Type B pancreatic cell (in vitro differentiated cells): ENCODE data around the gene NECAB3. TPM values are rescaled to one million over a fixed set of nuclear protein-coding genes. Genes with fewer than 3 reads are reported as not detected.

Experiments
- DNase-seq: peaks from one replicate; pipeline ENCODE4 v3.0.0; 2021; ENCODE audit warnings: mixed read lengths; ENCODE audit not compliant: unreplicated experiment; ENCODE audit errors: extremely low spot score
- H3K27ac Mint-ChIP-seq: 2 replicates; pipeline ENCODE4 v1.8.0; 2021; ENCODE audit warnings: mild to moderate bottlenecking, mixed read lengths
- H3K27me3 Mint-ChIP-seq: 2 replicates; pipeline ENCODE4 v1.8.0; 2021; ENCODE audit warnings: mixed read lengths
- H3K36me3 Mint-ChIP-seq: 2 replicates; pipeline ENCODE4 v1.8.0; 2021; ENCODE audit warnings: mixed read lengths
- H3K4me1 Mint-ChIP-seq: one replicate; pipeline ENCODE4 v1.8.0; 2021; ENCODE audit warnings: mixed read lengths; ENCODE audit not compliant: unreplicated experiment
- H3K4me3 Mint-ChIP-seq: 2 replicates; pipeline ENCODE4 v1.8.0; 2021; ENCODE audit warnings: mild to moderate bottlenecking, mixed read lengths
- H3K9me3 Mint-ChIP-seq: 2 replicates; pipeline ENCODE4 v1.8.0; 2021; ENCODE audit warnings: mixed read lengths
- total RNA-seq: library from RNA; stranded (reverse); gene quantifications from 2 replicates; pipeline ENCODE4 v1.2.1, GENCODE V29; 2021; ENCODE audit warnings: low replicate concordance
- TF ChIP-seq, protein P1 (sequence below): fragments of 200-600 bp; sonication (generic); conservative IDR thresholded peaks from 2 replicates; pipeline ENCODE4 v1.5.0; 2021; ENCODE audit warnings: antibody characterized with exemption, mild to moderate bottlenecking

NECAB3 gene
- total RNA-seq, 1 donor from 2014 or later = 68.2 TPM

DNA sequence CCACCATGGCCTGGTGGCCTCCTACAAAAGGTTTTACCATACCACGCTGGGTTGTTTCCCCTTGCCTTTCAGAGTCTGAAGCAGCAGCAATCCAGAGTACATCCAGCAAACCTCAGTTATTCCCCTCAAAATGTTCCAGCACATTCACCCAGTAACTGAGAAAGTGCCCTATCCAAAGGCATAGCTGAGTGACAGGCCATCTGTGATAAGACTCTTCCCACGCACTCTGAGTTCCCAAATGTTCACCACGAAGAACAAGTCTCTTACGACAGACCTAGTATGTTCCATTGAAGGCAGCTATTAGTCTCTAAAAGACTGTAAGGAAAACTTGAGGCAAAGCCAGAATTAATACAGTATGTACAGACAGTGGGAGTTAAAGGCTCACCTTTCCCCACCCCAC is 43.7 kb downstream of the NECAB3 start:
- Mint-ChIP-seq H3K4me3 (no peak overlapping the region), H3K9me3 (no peaks in the 10 kb centered on the region), H3K4me1 (no peaks in the 10 kb centered on the region), H3K36me3 (peaks cover 60% of the 10 kb centered on the region), H3K27me3 (no peaks in the 10 kb centered on the region), H3K27ac (no peak overlapping the region)
- no peak for DNase-seq
- TF ChIP-seq, protein P1, sequence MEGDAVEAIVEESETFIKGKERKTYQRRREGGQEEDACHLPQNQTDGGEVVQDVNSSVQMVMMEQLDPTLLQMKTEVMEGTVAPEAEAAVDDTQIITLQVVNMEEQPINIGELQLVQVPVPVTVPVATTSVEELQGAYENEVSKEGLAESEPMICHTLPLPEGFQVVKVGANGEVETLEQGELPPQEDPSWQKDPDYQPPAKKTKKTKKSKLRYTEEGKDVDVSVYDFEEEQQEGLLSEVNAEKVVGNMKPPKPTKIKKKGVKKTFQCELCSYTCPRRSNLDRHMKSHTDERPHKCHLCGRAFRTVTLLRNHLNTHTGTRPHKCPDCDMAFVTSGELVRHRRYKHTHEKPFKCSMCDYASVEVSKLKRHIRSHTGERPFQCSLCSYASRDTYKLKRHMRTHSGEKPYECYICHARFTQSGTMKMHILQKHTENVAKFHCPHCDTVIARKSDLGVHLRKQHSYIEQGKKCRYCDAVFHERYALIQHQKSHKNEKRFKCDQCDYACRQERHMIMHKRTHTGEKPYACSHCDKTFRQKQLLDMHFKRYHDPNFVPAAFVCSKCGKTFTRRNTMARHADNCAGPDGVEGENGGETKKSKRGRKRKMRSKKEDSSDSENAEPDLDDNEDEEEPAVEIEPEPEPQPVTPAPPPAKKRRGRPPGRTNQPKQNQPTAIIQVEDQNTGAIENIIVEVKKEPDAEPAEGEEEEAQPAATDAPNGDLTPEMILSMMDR = no peak

GRCh38 chr20:33629979-33630378 is 44.2 kb downstream of the NECAB3 start:
- H3K27ac Mint-ChIP-seq = no peak overlapping the region
- H3K36me3 Mint-ChIP-seq = peaks cover 65% of the 10 kb centered on the region
- H3K27me3 Mint-ChIP-seq = no peaks in the 10 kb centered on the region
- no peaks in the 10 kb centered on the region for H3K4me1 Mint-ChIP-seq
- no peaks in the 10 kb centered on the region for H3K9me3 Mint-ChIP-seq
- TF ChIP-seq, protein P1 = no peak
- no peak overlapping the region for H3K4me3 Mint-ChIP-seq
- no peak for DNase-seq

DNA sequence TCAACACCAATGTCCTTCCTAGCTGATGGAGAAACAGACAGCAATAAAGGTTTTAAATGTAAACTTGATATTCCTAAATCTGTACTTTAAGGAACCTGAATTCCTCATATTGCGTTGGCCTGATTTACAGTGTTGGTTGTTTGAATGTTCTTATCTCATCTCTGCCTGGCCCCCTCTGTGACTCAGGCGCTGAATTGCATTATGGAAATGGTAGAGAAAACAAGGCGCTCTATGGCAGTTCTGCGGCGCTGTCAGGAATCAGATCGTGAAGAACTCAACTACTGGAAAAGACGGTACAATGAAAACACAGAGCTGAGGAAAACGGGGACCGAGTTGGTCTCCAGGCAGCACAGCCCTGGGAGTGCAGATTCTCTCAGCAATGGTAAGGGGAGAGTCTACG is 44.7 kb downstream of the NECAB3 start:
- H3K36me3 Mint-ChIP-seq = peaks cover 66% of the 10 kb centered on the region
- H3K9me3 Mint-ChIP-seq = no peaks in the 10 kb centered on the region
- DNase-seq = no peak
- H3K4me1 Mint-ChIP-seq = no peaks in the 10 kb centered on the region
- TF ChIP-seq, protein P1 = no peak
- H3K27ac Mint-ChIP-seq = no peak overlapping the region
- no peaks in the 10 kb centered on the region for H3K27me3 Mint-ChIP-seq
- H3K4me3 Mint-ChIP-seq = no peak overlapping the region

GRCh38 chr20:33627577-33628216 is 46.5 kb downstream of the NECAB3 start:
- Mint-ChIP-seq H3K27me3 (no peaks in the 10 kb centered on the region), H3K9me3 (no peaks in the 10 kb centered on the region), H3K27ac (no peak overlapping the region), H3K4me3 (no peak overlapping the region), H3K4me1 (no peaks in the 10 kb centered on the region), H3K36me3 (peaks cover 70% of the 10 kb centered on the region)
- DNase-seq = no peak
- TF ChIP-seq, protein P1 = no peak

DNA sequence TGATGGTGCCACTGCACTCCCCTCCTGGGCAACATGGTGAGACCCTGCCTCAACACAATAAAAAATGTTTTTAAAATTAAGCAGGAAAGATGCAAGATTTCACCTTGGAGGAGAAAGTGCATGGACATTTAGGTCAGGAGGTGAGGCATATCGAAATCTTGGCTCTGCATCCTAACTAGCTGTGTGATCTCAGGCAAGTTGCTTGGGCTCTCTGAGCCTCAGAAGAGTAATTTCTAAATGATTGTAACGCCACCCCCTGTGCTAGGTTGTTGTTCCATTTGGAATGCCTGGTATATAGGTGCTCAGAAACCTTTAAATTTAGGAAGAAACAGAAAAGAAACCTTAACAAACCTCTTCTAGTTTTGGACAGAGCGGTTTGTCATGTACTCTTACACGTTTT is 48.0 kb downstream of the NECAB3 start:
- Mint-ChIP-seq H3K4me3 (no peak overlapping the region), H3K36me3 (peaks cover 72% of the 10 kb centered on the region), H3K27me3 (no peaks in the 10 kb centered on the region), H3K4me1 (no peaks in the 10 kb centered on the region), H3K9me3 (no peaks in the 10 kb centered on the region), H3K27ac (no peak overlapping the region)
- TF ChIP-seq, protein P1 = no peak
- DNase-seq = no peak

DNA sequence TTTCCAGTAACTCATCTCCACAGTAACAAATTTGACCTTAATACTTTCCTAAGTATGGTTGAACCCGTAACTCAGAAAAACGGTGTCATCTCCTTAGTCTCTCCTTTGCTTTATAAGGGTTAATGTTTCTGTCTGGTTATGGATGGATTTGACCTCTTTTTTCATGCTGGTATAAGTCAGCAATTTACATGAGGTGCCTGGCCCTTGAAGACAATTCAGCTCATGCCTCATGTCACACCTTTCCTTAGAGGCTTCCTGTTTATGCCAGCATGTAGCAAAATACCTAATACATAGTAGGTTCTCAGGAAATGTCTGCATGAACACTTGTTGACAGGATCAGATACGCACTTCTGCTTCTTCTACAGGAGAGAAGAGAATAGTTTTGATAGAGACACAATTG is 49.8 kb downstream of the NECAB3 start:
- no peak overlapping the region for H3K27ac Mint-ChIP-seq
- DNase-seq = no peak
- no peak overlapping the region for H3K4me3 Mint-ChIP-seq
- H3K4me1 Mint-ChIP-seq = no peaks in the 10 kb centered on the region
- TF ChIP-seq, protein P1 = no peak
- H3K27me3 Mint-ChIP-seq = no peaks in the 10 kb centered on the region
- H3K9me3 Mint-ChIP-seq = no peaks in the 10 kb centered on the region
- H3K36me3 Mint-ChIP-seq = peaks cover 68% of the 10 kb centered on the region
